ENCODE results near the gene TCIRG1. TPM values are rescaled to one million over a fixed set of nuclear protein-coding genes. Genes with fewer than 3 reads are reported as not detected.

The TCIRG1 gene
- total RNA-seq, 1 experiment from 2014 or later: 158 TPM

- intact Hi-C loops (cut with micrococcal nuclease; ENCODE audit: unreplicated experiment) (no loop called here), in situ Hi-C loops (cut with HindIII; ENCODE audit: low pct_unique_long_range_greater_than_20kb, low sequenced_read_pairs) (no loop called here)
- Histone ChIP-seq H3K9me3 (ENCODE audit: control insufficient read depth, insufficient read depth, low read depth, low read length) (no peaks in the 10 kb centered on the region), H3K4me3 (ENCODE audit: low read depth in 2 of 2, low read length in 2 of 2) (no peak overlapping the region), H3K36me3 (ENCODE audit: control insufficient read depth, insufficient read depth, low read length) (peaks cover 2% of the 10 kb centered on the region; the same call in 1 of the 2 replicates), H3K4me1 (ENCODE audit: control insufficient read depth, insufficient read depth, low read length) (peaks cover 23% of the 10 kb centered on the region), H3K27ac (ENCODE audit: low read length) (no peak overlapping the region), H3K27me3 (ENCODE audit: control insufficient read depth, insufficient read depth, low read length) (no peaks in the 10 kb centered on the region)
- no TSS peak for BruUV-seq (replicated peaks)
- TF ChIP-seq SIN3A (IDR thresholded peaks at IDR 0.05; ENCODE audit: borderline replicate concordance, insufficient read depth, low read depth, low read length): no peak
- no peak for TF ChIP-seq POLR2AphosphoS5 (IDR thresholded peaks at IDR 0.05; ENCODE audit: low read depth, low read length)
- POLR2A ChIA-PET: interaction anchor here (0.5 kb wide), 1 partner anchor 67 kb away, joined by 3 read pairs; no protein-coding TSS in a partner anchor
- CTCF ChIA-PET: interaction anchor here (0.7 kb wide), 1 partner anchor 272 kb away, joined by 3 read pairs; no protein-coding TSS in a partner anchor
- ATAC-seq (no peak), DNase-seq (ENCODE audit: low read depth, low spot score) (no peak)
These were observed 4.7 kb downstream of the TCIRG1 start for GRCh38 chr11:68043349-68044144.

DNA sequence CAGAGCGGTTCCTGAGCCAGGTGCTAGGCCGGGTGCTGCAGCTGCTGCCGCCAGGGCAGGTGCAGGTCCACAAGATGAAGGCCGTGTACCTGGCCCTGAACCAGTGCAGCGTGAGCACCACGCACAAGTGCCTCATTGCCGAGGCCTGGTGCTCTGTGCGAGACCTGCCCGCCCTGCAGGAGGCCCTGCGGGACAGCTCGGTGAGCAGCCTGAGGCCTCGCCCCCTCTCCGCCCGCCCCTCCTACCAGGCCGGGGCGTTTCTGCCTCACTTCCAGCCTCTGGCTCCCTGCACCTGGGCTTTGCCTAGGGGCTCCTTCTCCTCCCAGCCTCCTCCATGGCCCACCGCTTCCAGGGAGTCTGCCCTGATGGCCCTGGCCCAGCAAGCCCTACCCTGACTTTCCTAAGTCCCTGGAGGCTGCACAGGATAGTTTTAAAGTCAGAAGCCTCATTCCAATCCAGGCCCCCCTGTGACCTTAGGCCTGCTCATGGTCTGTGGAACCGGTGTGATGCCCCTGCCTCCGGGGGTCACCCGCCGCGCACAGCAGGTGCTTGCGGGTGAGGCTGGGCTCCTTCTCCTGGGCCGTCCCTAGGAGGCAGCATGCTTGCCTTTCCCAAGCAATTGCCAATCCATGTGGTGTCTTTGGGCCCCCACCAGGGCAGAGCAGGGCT lies 5.5 kb downstream of the TCIRG1 start:
- no peak overlapping the region for H3K27ac ChIP-seq (ENCODE audit: low read length)
- 0 out of 2 replicates have a peak, but pooled peaks cover 2% of the 10 kb centered on the region for H3K36me3 ChIP-seq (ENCODE audit: control insufficient read depth, insufficient read depth, low read length)
- ATAC-seq: no peak
- BruUV-seq (replicated peaks): no TSS peak
- ChIA-PET POLR2A (no interaction called here), CTCF (interaction anchor here (0.7 kb wide), 1 partner anchor 271 kb away, joined by 3 read pairs; no protein-coding TSS in a partner anchor)
- in situ Hi-C loops (cut with HindIII; ENCODE audit: low pct_unique_long_range_greater_than_20kb, low sequenced_read_pairs) (no loop called here), intact Hi-C loops (cut with micrococcal nuclease; ENCODE audit: unreplicated experiment) (no loop called here)
- DNase-seq (ENCODE audit: low read depth, low spot score): no peak
- no peaks in the 10 kb centered on the region for H3K27me3 ChIP-seq (ENCODE audit: control insufficient read depth, insufficient read depth, low read length)
- H3K9me3 ChIP-seq (ENCODE audit: control insufficient read depth, insufficient read depth, low read depth, low read length): no peaks in the 10 kb centered on the region
- TF ChIP-seq TCF7L2 (IDR thresholded peaks at IDR 0.05; ENCODE audit: low read depth, low read length) (no peak), CTCF (IDR thresholded peaks at IDR 0.05) (no peak), POLR2AphosphoS5 (IDR thresholded peaks at IDR 0.05; ENCODE audit: low read depth, low read length) (no peak), SIN3A (IDR thresholded peaks at IDR 0.05; ENCODE audit: borderline replicate concordance, insufficient read depth, low read depth, low read length) (no peak), REST (IDR thresholded peaks at IDR 0.05; ENCODE audit: insufficient read depth in 1 of 2, low read depth in 2 of 2, low read length in 1 of 2) (no peak)
- H3K4me3 ChIP-seq (ENCODE audit: low read depth in 2 of 2, low read length in 2 of 2): no peak overlapping the region
- peaks cover 22% of the 10 kb centered on the region for H3K4me1 ChIP-seq (ENCODE audit: control insufficient read depth, insufficient read depth, low read length)

All from Panc1 (cell line).